Lower leg skin (tissue), 3 donors: ENCODE data around the gene HNF4A.

Experiments
- CTCF ChIP-seq, 3 donors: fragments of 450-650 bp; IDR thresholded peaks; one replicate each; pipeline ENCODE4 v1.5.1; 2016; ENCODE audit warnings: antibody characterized with exemption in 3 of 3, mild to moderate bottlenecking in 3 of 3, moderate library complexity in 2 of 3
- POLR2A ChIP-seq, 2 donors: fragments of 450-650 bp; IDR thresholded peaks; one replicate each; pipeline ENCODE4 v1.6.1; 2016 to 2017; ENCODE audit warnings: antibody characterized with exemption in 2 of 2, mild to moderate bottlenecking in 1 of 2, moderate library complexity in 1 of 2

DNA sequence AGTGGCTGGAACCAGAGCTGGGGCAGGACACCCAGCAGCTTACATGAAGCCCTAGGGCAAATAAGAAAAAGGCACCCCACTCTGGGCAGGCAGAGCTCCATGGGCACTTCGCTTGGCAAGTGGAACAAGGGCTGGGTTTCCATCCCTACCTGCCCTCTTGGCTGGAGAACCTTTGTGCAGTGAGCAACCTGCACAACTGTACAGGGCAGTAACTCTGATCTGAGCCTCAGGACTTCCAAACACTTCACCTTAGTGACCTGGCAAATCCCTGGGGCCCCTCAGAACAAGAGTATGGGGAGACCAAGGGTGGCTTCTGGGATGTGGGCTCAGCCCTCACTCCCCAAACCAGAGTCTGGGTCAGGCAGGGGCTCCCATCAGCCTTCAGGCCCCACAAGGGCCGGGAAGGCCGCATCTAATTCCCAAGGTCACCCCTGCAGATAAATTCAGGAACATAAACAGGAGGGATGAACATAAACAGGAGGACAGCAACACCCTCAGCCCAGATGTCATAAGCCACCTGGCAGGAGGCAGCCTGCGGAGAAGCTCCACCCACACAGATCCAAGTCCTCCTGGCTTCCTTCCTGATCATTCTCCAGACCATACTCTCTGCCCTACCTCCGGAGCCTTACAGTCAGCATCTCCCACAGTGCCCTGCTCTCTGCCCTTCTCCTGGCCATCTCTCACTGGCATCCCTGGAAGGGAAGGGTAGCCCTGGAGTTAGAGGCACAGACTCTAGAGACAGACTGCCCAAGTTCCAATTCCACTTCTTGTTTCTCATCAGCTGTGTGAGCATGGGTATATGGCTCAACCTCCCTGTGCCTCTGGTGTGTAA, 37.5 kb downstream of the HNF4A start:
- TF ChIP-seq CTCF (IDR thresholded peaks at IDR 0.05) (no peak), POLR2A (IDR thresholded peaks at IDR 0.05) (no peak)
